Embryonic facial prominence (tissue), 1 donor: ENCODE results near the gene DYNC1H1.

Experiments used
- DNase-seq: peaks from one replicate; pipeline ENCODE4 v3.0.0-alpha.2; 2016; ENCODE audit errors: extremely low spot score

The DYNC1H1 gene

DNA sequence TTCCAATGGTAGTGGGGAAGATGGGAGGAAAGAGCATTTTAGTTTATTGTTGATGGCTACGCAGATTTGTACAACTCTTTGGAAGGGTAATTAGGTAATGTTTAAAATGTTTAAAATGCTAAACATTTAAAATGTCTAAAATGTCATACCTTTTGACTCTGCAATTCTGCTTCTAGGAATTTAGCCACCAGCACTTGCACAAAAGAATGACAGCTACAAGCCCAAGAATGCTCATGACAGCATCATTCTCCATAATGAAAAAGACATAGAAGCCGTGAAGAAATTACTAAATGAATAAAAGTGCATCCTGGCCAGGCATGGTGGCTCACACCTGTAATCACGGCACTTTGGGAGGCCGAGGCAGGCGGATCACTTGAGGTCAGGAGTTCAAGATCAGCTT lies 19.9 kb upstream of the DYNC1H1 start:
- no peak for DNase-seq

DNA sequence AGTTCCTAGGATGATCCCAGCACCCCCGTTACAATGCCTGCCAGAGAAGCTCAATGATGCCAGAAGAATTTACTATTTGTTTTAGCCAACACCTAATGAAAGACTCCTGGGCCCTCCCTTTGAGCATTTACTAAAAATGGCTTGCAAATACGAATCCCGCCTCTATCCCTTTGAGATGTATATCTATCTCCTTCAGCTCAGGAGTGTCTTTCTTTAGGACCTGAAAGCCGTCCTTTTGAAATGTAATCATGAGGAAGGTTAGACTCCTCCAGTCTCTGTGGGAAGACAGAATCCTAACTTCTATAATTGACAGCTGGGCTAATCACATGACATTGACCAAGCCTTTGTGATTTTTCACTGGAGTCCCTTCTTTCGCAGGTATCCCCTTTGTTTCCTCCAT lies 19.2 kb upstream of the DYNC1H1 start:
- no peak for DNase-seq

DNA sequence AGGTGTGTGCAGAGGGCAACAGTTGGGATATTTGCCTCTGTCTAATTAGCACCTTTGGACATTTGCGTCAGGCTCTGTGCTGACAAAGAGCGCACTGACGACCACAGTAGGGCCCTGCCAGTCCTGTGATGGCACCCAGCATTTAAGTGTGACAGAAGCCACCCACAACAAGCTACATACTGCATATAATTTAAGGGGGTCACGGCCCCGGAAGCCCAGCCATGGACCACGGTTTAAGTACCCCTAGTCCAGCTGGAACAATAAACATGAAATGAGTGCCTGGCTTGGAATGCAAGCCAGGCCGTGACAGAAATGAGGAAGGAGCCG lies 16.8 kb upstream of the DYNC1H1 start:
- no peak for DNase-seq

DNA sequence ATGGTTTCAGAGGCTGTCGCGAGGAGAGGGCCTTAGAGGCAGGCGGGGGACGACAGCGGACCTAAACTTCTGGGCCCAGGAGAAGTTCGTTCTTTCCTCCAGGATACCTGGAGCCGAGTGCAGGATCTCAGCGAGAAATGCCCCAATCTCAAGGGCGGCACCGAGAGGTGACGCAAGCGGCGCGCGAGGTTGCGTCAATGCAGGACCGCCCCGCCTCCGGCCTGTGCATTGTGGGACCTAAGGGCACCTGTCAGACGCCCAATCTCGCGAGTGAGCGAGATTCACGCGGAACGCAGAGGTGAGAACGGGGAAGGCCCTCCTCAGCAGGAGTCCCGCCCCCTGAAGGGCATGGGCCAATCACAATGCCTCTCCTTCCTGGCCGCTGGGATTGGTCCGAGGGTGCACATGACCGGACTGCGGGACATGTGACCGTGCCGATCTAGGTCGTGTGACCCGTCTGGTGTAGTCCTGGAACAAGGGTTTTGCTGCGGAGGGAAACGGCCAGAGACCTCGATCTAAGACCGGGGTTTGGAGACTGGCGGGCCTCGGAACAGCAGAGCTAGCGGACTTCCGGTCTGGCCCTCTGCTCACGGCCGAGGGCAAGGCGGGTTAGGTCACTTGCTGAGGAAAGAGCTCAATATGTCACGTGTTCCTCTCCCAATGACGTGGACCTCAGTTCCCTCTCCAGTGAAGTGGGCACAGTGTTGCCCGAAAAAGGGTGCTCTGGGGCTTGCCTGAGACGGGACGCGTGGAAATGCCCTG lies 16.3 kb upstream of the DYNC1H1 start:
- DNase-seq = peak; percentile 98

DNA sequence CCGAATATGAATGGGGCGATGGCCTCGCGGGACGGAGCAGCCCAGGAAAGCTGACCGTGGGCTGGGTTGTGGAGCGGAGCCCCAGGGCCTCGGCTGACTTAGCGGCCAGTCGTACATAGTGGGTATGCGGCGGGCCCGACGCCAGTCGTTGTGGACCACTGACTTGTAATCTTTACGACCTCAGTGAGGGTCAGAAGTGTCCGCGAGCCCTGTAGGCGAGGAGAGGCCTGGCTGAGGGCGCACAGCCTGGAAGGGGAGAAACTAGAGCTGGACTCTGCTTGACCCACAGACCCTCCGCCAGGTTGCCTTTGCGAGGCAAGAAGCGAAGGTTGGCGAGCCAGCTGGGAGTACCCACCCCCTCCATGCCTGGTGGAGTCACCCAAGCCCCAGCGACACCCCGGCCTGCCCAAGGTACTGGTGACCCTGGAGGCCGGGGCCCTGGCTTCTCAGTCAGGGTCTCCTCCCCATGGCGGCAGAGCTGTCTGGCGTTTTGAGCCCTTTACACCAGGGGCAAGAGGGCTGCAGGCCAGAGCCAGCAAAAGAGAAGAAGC lies 15.6 kb upstream of the DYNC1H1 start:
- DNase-seq = no peak

DNA sequence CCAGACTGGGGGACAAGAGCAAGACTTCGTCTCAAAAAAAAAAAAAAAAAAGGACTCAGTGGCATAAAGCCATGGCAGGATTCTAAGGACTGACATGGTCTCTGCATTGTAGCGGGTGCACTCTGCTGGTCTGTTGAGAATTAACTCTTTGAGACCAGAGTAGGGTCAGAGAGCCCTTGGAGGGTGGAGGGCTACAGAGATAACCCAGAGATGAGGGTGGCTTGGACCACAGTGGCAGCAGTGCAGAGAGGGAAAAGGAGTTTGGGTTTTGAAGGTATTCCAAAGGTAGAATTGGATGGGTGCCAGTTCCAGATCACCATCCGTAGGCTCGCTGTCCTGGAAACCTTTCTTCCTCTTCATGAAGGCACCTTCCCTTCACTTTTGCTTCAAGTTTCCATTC lies 14.3 kb upstream of the DYNC1H1 start:
- no peak for DNase-seq

DNA sequence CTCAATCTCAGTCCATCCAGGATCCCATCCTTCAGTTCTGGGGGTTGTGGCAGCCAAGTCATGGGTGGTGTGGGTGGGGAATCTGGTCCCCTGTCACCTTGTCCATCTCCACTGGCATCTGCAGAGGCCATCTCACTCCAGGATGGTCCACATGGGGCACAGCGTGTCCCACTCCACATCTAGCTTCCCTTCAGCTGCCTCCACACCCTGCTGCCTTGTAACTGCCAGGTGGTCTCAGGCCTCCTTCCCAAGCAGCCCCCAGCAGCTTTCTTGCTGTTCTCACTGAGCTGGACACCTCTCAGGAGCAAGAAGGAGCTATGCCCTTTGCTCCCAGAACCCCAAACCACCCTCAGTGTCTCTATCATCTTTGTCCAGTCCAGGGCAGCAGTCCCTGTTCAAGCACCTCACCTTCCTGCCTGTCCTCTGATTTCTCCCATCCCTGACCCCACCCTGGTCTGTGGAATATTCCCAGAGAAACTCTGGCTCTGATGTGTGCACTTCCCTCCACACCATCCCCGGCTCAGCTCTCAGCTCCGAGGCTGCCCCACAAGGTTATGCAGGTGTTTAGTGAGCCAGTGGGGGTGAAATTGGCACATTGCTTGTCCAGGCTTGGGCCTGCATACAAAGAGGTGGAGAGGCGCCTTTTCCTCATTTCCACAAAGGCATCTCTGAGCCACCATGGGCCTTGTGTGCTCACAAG lies 13.7 kb upstream of the DYNC1H1 start:
- no peak for DNase-seq

DNA sequence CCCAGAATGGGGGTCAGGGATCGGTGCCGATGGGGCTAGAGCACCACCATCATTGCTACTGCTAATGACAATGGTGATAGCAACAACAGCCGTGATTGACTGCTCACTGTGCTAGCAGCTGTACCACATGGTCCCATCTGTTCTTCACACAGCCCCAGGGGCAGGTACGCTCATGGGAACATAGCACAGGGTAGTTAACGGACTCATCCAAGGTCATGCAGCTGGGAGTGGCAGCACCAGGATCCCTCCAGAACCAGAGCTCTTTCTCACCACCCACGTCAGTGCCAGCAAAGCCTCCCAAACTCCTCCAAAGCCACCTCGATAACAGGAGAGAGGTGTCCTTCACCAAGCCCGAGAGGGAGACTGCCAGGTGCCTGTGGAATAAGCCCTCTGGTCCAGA lies 11.2 kb upstream of the DYNC1H1 start:
- no peak for DNase-seq

DNA sequence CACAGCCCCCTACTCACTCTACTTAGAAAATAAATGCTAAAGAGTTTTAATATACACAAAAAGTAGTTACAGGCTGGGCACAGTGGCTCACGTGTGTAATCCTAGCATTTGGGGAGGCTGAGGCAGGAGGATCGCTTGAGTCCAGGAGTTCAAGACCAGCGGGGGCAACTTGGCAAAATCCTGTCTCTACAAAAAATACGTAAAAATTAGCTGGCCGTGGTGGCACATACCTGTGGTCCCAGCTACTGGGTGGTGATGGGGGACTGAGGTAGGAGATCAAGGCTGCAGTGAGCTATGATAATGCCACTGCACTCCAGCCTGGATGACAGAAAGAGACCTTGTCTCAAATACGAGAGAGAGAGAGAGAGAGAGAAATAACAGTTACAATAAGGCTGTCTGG lies 9.9 kb upstream of the DYNC1H1 start:
- no peak for DNase-seq

DNA sequence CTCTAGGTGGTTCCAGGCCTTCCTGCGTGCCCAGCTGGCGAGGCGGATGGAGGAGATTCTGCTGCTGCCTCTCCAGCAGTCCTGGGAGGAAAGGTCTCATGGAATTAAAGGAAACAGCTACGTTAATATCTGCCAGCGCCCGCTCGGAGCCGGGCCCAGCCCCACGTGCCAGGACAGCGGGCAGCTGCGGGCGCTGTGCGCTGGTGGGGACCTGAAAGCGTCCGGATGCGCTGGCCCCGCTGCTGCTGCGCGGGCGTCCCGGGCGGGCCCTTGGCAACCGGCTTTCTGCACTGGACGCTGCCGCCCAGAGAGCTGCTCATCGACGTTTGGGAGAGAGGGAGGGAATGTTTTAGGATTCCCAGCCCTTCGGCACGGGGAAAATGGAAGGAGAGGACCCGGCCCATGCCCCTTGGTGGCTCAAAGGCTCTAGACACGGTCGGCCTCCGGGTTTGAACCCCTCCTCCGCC lies 8.6 kb upstream of the DYNC1H1 start:
- no peak for DNase-seq

DNA sequence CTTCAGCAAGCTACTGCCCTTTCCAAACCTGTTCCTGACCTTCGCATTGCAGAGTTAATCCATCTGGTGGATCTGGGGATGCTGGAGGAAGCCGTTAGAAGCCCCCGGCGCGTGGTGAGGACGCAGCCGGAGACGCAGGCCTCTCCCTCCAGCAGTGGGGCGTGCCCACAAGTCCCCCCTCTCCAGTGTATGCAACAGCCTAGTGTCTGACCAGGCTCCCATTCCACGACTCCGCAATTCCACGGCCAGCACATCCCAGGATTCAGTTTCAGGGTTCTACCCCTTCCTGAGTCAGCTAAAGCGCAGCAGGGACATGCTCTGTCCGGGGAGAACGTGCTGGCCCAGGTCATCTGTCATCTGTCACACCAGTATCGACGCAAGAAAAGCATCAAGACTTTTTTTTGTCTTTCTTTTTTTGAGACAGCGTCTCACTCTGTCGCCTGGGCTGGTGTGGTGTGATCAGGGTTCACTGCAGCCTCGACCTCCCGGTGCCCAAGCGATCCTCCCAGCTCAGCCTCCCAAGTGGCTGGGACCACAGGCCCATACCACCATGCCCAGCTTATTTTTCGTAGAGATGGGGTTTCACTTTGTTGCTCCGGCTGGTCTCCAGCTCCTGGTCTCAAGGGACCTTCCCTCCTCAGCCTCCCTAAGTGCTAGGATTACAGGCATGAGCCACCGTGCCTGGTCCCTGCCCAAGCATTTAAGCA lies 8.0 kb upstream of the DYNC1H1 start:
- DNase-seq = no peak

DNA sequence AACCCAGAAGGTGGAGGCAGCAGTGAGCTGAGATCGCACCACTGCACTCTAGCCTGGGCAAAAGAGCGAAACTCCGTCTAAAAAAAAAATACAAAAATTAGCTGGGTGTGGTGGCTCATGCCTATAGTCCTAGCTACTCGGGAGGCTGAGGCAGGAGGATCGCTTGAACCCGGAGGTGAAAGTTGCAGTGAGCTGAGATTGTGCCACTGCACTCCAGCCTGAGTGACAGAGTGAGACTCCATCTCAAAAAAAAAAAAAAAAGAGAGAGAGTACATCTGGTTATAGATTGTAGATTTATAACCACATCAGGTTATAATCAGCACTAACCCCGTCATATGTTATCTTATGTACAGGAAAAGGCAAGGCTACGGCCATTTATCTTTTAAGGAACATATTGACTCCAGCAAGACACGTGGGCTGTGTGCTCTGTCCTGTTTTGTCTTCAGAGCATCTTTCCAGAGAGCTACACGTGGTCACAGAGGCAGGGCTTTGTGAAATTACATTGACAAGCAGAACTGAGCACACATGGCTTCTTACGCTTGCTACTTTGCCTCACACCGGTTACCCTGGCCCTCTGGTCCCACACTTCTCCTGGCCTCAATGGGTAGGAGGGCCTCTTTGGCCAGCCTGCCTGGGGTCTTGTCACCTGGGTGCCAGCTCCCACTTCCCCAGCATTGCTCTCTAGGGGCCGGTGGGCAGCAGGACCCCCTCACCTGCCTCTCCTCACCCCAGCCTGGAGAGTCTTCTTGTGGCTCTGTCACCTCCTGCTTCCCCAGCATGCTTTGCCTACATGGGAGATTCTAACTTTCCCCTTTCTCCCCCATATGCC lies 6.8 kb upstream of the DYNC1H1 start:
- DNase-seq = no peak

DNA sequence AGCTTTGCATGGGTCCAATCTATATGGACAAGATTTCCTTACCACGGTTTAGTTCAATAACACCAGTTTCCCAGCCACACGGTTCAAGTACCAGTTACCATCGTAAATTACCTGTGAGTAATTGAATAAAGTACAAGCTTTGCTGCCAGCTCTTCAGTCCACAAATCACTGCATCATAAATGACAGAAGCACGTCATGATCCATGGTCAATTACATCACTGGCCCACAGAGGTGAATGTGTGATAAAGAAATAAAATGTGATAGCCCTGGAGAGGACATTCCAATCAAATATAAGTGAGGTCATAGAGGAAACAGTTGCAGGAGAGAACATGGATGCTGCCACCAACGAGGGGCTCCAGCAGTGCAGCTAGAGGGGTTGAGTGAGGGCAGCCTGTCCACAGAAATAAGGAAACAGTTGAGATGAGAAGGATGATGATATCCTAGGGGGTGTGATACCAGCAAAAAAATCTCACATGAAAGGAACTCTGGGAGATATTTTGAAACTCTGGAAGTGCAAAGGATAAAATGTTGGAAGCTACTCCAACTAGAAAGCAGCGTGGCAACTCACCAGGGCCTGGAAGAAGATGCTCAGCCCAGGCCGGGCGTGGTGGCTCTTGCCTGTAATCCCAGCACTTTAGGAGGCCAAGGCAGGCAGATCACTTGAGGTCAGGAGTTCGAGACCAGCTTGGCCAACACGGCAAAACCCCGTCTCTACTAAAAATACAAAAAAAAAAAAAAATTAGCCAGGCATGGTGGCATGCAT lies 5.8 kb upstream of the DYNC1H1 start:
- no peak for DNase-seq

DNA sequence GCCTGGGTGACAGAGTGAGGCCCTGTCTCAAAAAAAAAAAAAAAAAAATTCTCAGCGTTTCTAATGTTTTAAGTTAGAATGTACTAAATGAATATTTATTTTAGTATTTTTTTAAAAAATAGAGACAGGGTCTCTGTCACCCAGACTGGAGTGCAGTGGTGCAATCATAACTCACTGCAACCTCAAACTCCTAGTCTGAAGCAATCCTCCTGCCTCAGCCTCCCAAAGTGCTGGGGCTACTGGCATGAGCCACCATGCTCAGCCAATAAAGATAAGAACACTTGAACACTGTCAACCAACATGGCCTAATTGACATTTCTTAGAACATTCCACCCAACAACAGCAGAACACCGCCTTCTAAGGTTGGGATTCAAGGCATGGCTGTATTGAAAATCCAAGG lies 5.1 kb upstream of the DYNC1H1 start:
- DNase-seq = no peak

DNA sequence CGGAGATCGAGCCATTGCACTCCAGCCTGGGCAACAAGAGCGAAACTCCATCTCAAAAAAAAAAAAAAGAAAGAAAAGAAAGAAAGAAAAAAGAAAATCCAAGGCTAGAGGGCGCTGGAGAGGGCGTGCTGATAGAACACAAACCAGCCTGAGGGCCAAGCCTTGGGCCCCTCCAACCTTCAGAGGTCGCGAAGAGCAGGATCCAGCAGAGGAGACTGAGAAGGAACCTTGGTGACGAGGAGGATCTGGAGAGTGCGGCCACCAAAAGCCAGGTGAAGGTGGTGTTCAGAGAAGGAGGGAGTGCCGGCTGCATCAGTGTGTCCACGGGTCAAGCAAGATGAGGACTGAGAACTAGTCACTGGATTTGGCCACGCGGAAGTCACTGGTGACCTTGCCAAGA lies 4.1 kb upstream of the DYNC1H1 start:
- DNase-seq = no peak

DNA sequence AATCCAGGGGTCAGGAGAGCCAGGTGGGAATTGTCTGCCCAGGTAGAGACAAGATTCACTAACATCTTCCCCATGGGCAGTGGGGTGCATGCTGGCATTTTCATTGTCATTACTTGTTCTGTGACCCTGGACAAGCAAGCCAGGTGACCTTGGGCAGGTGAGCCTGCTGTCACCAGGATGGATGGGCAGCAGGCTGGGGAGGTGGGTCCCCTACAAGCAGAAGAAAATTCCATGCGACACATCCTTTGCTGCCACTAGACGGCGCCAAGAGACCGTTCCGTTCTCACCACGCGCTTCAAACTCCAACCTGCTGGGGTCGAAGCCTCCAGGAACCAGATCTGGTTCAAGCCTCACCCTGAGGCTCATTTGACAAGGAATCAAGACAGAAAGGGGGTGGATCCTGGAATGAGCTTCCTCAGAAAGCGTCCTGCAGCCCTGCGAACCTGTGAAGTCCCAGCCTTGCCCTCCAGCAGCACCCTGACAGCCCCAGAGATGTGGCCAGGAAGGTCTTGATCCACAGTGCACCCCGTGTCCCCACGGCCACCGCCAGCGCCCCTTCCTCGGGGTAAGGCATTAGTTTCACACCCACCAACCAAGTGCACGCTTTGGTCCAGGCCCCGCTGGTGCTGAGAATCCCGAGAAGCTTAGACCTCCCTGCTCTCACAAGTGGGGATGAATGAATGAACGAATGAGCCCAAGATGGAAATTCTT lies 3.2 kb upstream of the DYNC1H1 start:
- DNase-seq = peak; percentile 57

DNA sequence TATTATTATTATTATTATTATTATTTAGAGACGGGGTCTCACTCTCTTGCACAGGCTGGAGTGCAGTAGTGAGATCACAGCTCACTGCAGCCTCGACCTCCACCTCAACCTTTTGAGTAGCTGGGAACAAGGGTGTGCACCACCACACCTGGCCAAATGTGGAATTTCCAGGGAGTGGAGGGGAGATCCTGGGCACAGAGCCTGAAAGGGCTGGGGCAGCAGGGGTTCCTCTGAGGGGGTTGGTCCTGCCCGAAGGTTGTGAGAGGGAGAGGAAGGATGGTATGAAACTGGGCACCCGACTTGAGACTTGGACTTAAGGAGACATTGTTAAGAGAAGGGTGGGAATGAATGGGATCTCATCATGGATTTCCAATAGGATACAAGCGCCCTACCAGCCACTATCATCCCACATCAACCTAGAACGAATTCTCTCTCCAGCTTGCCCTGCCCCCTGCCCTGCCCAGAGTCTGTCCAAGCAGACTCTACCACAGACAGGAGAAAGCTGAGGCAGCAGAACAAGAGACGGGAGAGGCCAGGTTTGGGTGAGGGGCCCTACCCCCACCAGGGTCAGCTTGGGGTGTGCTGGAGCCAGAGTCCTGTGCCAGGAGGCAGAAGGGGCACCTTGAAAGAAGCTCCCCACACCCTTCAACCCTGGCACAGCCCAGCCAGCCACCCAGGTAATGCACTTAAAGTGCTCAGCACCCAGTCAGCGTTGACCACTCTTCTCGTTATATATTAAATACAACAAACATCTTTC lies 2.4 kb upstream of the DYNC1H1 start:
- no peak for DNase-seq

DNA sequence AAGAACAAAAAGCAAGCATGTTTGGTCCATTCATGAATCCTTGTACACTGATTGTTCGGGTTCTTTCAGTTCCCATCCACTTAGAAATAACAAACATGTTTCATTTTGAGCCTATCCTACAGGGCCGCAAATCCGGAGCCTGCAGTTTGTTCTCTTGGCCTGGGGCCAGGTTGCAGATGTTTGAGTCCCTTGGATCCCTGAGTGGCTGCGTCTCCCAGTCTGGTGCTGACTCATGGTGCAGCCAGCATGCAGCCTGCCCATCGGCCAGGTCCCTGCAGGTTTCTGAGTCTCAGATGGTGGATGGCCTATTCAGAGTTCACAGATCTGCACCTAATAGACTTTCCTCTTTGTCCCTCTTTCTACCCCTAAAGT lies 1.9 kb upstream of the DYNC1H1 start:
- no peak for DNase-seq

DNA sequence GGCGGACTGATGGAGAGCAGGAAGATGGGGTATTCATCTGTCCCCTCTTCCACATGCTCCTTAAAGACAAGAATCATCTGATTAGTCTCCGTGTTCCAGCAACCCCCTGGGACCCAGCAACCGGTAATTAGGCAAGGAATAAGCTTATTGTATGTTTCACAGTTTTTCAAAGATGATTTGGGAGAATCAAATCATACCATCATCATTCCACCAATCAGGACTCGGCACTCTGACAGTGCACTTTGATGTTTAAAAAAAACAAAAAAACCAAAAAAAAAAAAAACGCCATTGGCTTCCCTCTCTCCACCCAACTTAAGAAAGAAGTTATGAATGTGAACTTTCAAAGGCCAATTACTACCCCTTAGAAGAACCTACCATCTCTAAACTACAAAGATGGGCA lies 1.3 kb upstream of the DYNC1H1 start:
- no peak for DNase-seq
